ENCODE results near the gene FBXW12.

FBXW12 gene

GRCh38 chr3:48431224-48432029 is 59.4 kb downstream of the FBXW12 start:
- peaks cover 0 to 15% (median 0%) of the 10 kb centered on the region in 3 donors for H3K36me3 ChIP-seq
- H3K9me3 ChIP-seq = no peaks in the 10 kb centered on the region
- H3K27ac ChIP-seq = peak overlapping the region; percentile 93 to 99
- peaks cover 0 to 71% (median 52%) of the 10 kb centered on the region in 4 donors for H3K4me1 ChIP-seq
- no peak for TF ChIP-seq CTCF (IDR thresholded peaks at IDR 0.05)
- no peak overlapping the region for H3K4me3 ChIP-seq
- DNase-seq = peak; percentile 18 to 55
- H3K27me3 ChIP-seq = no peaks in the 10 kb centered on the region
- intact Hi-C loops (cut with DNase I; ENCODE audit: low total_unique reads) = loop anchor here (10.0 kb wide), 2 partner anchors 127 to 197 kb away; partner anchors contain the start of gene NME6

DNA sequence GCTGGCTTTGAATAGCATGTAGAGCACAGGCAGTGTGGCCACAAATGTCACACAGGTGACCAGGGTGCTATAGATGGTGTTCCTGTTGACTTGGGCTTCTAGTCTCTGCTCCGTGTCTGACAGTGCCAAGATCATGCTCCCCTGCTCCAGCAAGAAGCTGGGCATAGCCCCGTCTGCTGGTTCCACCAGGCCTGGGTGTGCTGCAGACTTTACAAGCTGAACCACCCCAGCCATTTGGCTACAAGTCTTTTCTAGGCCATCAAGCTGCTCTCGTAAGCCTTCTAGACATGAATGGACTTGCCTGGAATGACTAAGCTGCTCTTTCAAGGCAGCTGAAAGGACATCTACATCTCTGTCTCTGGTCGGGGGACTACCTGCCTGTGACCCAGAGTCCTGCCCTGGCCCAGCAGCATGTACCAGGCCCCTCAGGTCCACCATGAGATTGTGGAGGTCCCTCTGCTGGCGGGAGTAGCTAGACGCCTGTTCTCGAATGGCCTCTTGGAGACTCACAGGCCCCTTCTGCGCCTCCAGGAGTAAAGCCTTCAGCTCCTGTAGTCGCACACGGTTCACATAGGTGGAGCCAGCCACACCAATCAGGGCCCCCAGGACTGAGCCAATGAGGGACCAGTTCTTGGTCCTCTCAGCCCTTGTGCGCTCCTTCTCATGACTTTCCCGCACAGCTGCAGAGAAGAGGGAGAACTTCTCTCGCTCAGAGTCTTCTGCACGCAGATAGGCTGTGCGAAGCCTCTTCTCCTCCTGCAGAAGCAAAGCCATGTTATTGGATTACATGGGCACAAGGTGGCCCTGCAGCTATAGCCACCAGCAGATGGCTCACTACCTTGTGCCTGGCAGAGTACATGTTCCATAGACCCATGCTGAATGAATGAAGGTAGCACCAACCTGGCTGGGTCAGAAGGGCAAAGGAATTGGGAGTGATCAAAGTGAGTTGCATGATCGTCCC is 60.7 kb downstream of the FBXW12 start:
- Histone ChIP-seq H3K27me3 (no peaks in the 10 kb centered on the region), H3K4me1 (peaks cover 0 to 58% (median 42%) of the 10 kb centered on the region in 4 donors), H3K4me3 (no peak overlapping the region), H3K9me3 (no peaks in the 10 kb centered on the region), H3K27ac (peak overlapping the region; percentile 93 to 99), H3K36me3 (peaks cover 0 to 15% (median 0%) of the 10 kb centered on the region in 3 donors)
- intact Hi-C loops (cut with DNase I; ENCODE audit: low total_unique reads) = loop anchor here (10.0 kb wide), 2 partner anchors 128 to 198 kb away; partner anchors contain the start of gene NME6
- peak; percentile 18 to 63 for DNase-seq
- TF ChIP-seq CTCF (IDR thresholded peaks at IDR 0.05) = no peak

DNA sequence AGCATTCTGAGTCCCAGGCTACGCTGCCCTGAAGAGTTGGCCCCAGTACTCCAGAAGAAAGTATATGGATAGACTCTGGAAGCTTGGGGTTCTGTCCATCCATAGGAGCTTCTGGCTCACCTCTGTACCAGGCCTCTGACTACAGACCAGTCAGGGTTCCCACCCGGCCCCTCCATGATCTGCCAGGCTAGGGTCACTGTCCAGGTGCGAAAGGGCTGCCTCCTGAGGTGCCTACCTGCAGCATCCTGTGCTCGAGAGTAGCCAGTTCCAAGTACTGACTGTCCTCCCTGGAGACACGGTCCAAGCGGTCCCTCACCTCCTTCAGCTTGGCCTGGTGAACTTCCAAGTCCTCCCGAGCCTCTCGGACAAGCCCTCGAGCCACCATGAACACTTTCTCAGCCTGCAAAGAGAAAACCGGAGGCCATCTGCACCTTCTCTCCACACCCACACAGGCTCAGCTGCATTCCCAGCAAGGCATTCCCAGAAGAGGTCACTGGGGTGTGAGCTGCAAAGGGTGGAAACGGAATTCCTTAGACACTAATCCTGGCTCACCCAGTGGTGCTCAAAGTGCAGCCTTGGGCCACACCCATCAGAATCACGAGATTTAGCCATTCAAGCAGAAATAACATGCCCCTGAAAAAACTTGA is 61.6 kb downstream of the FBXW12 start:
- peak; percentile 67 to 73 for DNase-seq

DNA sequence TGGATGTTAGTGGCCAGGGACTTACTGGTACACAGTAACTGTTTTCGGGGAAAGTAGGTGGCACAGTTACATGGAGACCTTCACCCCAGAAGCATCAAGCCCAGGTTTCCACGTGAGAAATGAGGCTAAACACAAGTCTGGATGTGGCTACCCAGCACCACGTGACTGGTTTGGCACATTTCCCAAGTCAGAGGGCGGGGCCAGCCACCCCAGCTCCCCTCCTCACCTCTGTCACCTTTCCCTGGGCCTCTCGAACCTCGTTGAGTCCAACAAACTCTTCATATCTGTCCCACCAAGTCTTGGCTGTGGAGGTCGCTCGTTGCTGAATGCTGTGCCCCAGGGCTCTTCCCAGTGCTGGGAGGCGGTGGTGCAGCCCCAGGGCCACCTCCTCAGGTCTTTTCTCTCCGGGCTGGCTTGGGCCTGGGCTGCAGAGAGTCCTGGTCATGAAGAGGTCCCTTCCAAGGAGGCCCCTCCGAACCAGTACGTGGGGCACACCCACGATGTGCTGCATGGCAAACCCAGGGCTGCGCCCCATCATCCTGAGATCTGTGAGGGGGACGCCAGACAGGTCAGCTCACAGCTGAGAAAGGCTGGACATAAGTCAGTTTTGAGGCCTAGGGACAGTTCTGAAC is 62.7 kb downstream of the FBXW12 start:
- TF ChIP-seq CTCF (IDR thresholded peaks at IDR 0.05) = no peak
- intact Hi-C loops (cut with DNase I; ENCODE audit: low total_unique reads) = loop anchor here (10.0 kb wide), 2 partner anchors 130 to 200 kb away; partner anchors contain the start of gene NME6
- Histone ChIP-seq H3K4me3 (no peak overlapping the region), H3K9me3 (no peaks in the 10 kb centered on the region), H3K36me3 (peaks cover 0 to 15% (median 0%) of the 10 kb centered on the region in 3 donors), H3K27ac (peak overlapping the region; percentile 93 to 99), H3K4me1 (peaks cover 5 to 55% (median 42%) of the 10 kb centered on the region in 4 donors), H3K27me3 (no peaks in the 10 kb centered on the region)
- peak; percentile 20 to 64 for DNase-seq

More for the DNA sequence above, 61.6 kb downstream of the FBXW12 start:
- Histone ChIP-seq H3K27me3 (no peaks in the 10 kb centered on the region), H3K36me3 (peaks cover 0 to 15% (median 0%) of the 10 kb centered on the region in 3 donors), H3K4me3 (peak overlapping the region; percentile 10 to 15), H3K4me1 (peaks cover 0 to 49% (median 36%) of the 10 kb centered on the region in 4 donors), H3K9me3 (no peaks in the 10 kb centered on the region), H3K27ac (peak overlapping the region; percentile 93 to 99)
- intact Hi-C loops (cut with DNase I; ENCODE audit: low total_unique reads) = loop anchor here (10.0 kb wide), 2 partner anchors 129 to 199 kb away; partner anchors contain the start of gene NME6
- no peak for TF ChIP-seq CTCF (IDR thresholded peaks at IDR 0.05)

Data from tibial artery (tissue), 4 donors.